B cell (primary cell): ENCODE measurements around the gene CSTF1. TPM values are rescaled to one million over a fixed set of nuclear protein-coding genes. Genes with fewer than 3 reads are reported as not detected.

Experiments
- ATAC-seq: fragments of 200-7000 bp; cut with Tn5 transposase; one replicate; pipeline ENCODE4 v1.10.0; 2021; ENCODE audit warnings: low read depth, mild to moderate bottlenecking, moderate number of reproducible peaks, moderate library complexity
- CTCF ChIA-PET: fragments of 350-600 bp; sonication (Branson Sonifier 250); formaldehyde crosslinking; loops from one replicate; lab custom pipeline; 2021; ENCODE audit warnings: antibody characterized with exemption, inconsistent platforms; lab: Charles Lee
- POLR2A ChIA-PET: fragments of 350-600 bp; sonication (Branson Sonifier 250); formaldehyde crosslinking; loops from one replicate; lab custom pipeline; 2021; ENCODE audit warnings: antibody characterized with exemption; lab: Charles Lee
- DNase-seq: peaks from one replicate; pipeline ENCODE4 v3.0.0; 2013
- H2AFZ ChIP-seq: 2 replicates; pipeline ENCODE4 v1.6.1; 2012; ENCODE audit warnings: mild to moderate bottlenecking, low read depth, low read length; ENCODE audit not compliant: insufficient read depth, poor library complexity, severe bottlenecking
- H3K27ac ChIP-seq, 2 donors: 1 replicate in 1 of 2; 2 replicates in 1 of 2; pipeline ENCODE4 v1.5.1; 2012 to 2013; ENCODE audit warnings: low read length in 2 of 2, mild to moderate bottlenecking in 2 of 2, moderate library complexity in 1 of 2
- H3K27me3 ChIP-seq, 4 experiments: fragments of 200-600 bp in 1 of 4; sonication (generic) in 1 of 4; replicated peaks in 1 of 4; 1 replicate in 2 of 4; 2 replicates in 2 of 4; pipeline versions ENCODE4 v1.6.1 to v1.7.0; 2013 to 2016; ENCODE audit warnings: low read length in 3 of 4, mild to moderate bottlenecking in 2 of 4, mixed read lengths in 1 of 4, moderate library complexity in 1 of 4; ENCODE audit not compliant: insufficient read depth in 4 of 4, control insufficient read depth in 3 of 4; ENCODE audit errors: control extremely low read depth in 1 of 4
- H3K36me3 ChIP-seq, 2 experiments: replicated peaks in 1 of 2; 1 replicate in 1 of 2; 2 replicates in 1 of 2; pipeline versions ENCODE4 v1.6.1 to v1.7.1; 2013; ENCODE audit warnings: low read length in 1 of 2; ENCODE audit not compliant: insufficient read depth in 2 of 2, control insufficient read depth in 1 of 2; ENCODE audit errors: control extremely low read depth in 1 of 2, extremely low read depth in 1 of 2
- H3K4me1 ChIP-seq, 2 donors: fragments of 200-600 bp in 1 of 2; sonication (generic) in 1 of 2; 1 replicate in 1 of 2; 2 replicates in 1 of 2; pipeline versions ENCODE4 v1.5.1 to v1.6.1; 2013 to 2017; ENCODE audit warnings: low read length in 2 of 2; ENCODE audit not compliant: control insufficient read depth in 2 of 2, insufficient read depth in 2 of 2
- H3K4me2 ChIP-seq: replicated peaks from 2 replicates; pipeline ENCODE3; 2012; ENCODE audit warnings: mild to moderate bottlenecking, low read depth, low read length; ENCODE audit not compliant: poor library complexity, severe bottlenecking
- H3K4me3 ChIP-seq, 5 experiments: fragments of 200-600 bp in 1 of 5; sonication (generic) in 1 of 5; 1 replicate in 3 of 5; 2 replicates in 2 of 5; pipeline versions ENCODE4 v1.5.1 to v1.7.0; 2011 to 2016; ENCODE audit warnings: low read length in 4 of 5, mild to moderate bottlenecking in 4 of 5, low read depth in 2 of 5, control low read depth in 1 of 5, moderate library complexity in 1 of 5; ENCODE audit not compliant: insufficient read depth in 1 of 5; ENCODE audit errors: control extremely low read depth in 1 of 5, extremely low read depth in 1 of 5
- H3K79me2 ChIP-seq: fragments of 200-600 bp; sonication (generic); one replicate; pipeline ENCODE4 v1.6.0; 2016; ENCODE audit warnings: low read length; ENCODE audit not compliant: control insufficient read depth, insufficient read depth
- H3K9ac ChIP-seq: fragments of 200-600 bp; sonication (generic); 2 replicates; pipeline ENCODE4 v1.6.1; 2017; ENCODE audit warnings: mild to moderate bottlenecking, low read length, moderate library complexity
- H3K9me3 ChIP-seq, 3 donors: one replicate each; pipeline versions ENCODE4 v1.6.1 to v1.7.1; 2013; ENCODE audit warnings: low read length in 2 of 3; ENCODE audit not compliant: control insufficient read depth in 2 of 3, insufficient read depth in 1 of 3; ENCODE audit errors: control extremely low read depth in 1 of 3
- H4K20me1 ChIP-seq: 2 replicates; pipeline ENCODE4 v1.6.0; 2012; ENCODE audit warnings: mild to moderate bottlenecking, low read length; ENCODE audit not compliant: insufficient read depth, control insufficient read depth, poor library complexity, severe bottlenecking
- H3K27ac Mint-ChIP-seq: one replicate; pipeline ENCODE4 v1.8.0; 2021; ENCODE audit warnings: mixed read lengths
- H3K27me3 Mint-ChIP-seq: one replicate; pipeline ENCODE4 v1.8.0; 2021; ENCODE audit warnings: mixed read lengths
- H3K4me1 Mint-ChIP-seq: one replicate; pipeline ENCODE4 v1.8.0; 2021; ENCODE audit warnings: mixed read lengths
- H3K4me3 Mint-ChIP-seq: one replicate; pipeline ENCODE4 v1.8.0; 2021; ENCODE audit warnings: mixed read lengths
- H3K9me3 Mint-ChIP-seq: one replicate; pipeline ENCODE4 v1.8.0; 2022; ENCODE audit warnings: mixed read lengths; ENCODE audit not compliant: insufficient read depth
- CTCF ChIP-seq: fragments of 200-600 bp; IDR thresholded peaks from one replicate; pipeline ENCODE4 v1.8.0; 2022; ENCODE audit warnings: antibody characterized with exemption, mild to moderate bottlenecking
- EZH2 ChIP-seq: IDR thresholded peaks from 2 replicates; pipeline ENCODE4 v1.6.1; 2012; ENCODE audit warnings: borderline replicate concordance, low read depth, mild to moderate bottlenecking, moderate library complexity, low read length; ENCODE audit not compliant: insufficient read depth, poor library complexity, severe bottlenecking
- WGBS: methylation state at CpG from one replicate; pipeline ENCODE4 v1.1.5; 2013; ENCODE audit warnings: missing lambda C conversion rate; ENCODE audit not compliant: insufficient coverage; 5-methylcytosine and 5-hydroxymethylcytosine counted together
- intact Hi-C: fragments of 100-400 bp; cut with micrococcal nuclease; formaldehyde crosslinking; loops from one replicate; pipeline ENCODE4 v1.10.0; 2022
- polyA plus RNA-seq: library from polyadenylated mRNA; depleted of rRNA; stranded (reverse); fragments of >200 nt; gene quantifications from 2 replicates; pipeline ENCODE4 v1.2.3, GENCODE V29; 2012
- total RNA-seq, 2 donors: library from RNA; stranded (reverse); fragments of 120-200 nt in 1 of 2; gene quantifications; 1 replicate in 1 of 2; 2 replicates in 1 of 2; pipeline versions ENCODE4 v1.2.3 to v1.2.4, GENCODE V29; 2013 to 2022

Gene CSTF1
- total and polyA plus RNA-seq, 2 donors (not counting 1 experiment from before 2014, with no cell fraction given), result 18.3 to 33.8 TPM

- no peak overlapping the region for H3K4me3 Mint-ChIP-seq
- 80% methylated on average over 1 of the region's 1 CpG for WGBS
- ATAC-seq (no peak), DNase-seq (no peak)
- H3K27me3 Mint-ChIP-seq, result peaks cover 4% of the 10 kb centered on the region
- H3K4me1 ChIP-seq, result peaks cover 0 to 14% of the 10 kb centered on the region in 2 donors
- ChIA-PET CTCF (interaction anchor here (1.1 kb wide), 1 partner anchor 25 kb away, joined by 3 read pairs; no protein-coding TSS in a partner anchor), POLR2A (no interaction called here)
- H3K27ac Mint-ChIP-seq, result no peak overlapping the region
- no peaks in the 10 kb centered on the region for H3K9me3 Mint-ChIP-seq
- H3K27ac ChIP-seq, result no peak overlapping the region
- H3K9me3 ChIP-seq, result no peaks in the 10 kb centered on the region
- TF ChIP-seq EZH2, result no peak
- TF ChIP-seq CTCF, result no peak
- H3K4me2 ChIP-seq, result no peak overlapping the region
- peaks cover 12% of the 10 kb centered on the region for H3K4me1 Mint-ChIP-seq
- no peak overlapping the region for H3K4me3 ChIP-seq
- H4K20me1 ChIP-seq, result no peaks in the 10 kb centered on the region
- no peak overlapping the region for H3K9ac ChIP-seq
- H3K36me3 ChIP-seq, result no peaks in the 10 kb centered on the region
- H3K79me2 ChIP-seq, result no peaks in the 10 kb centered on the region
- peaks cover 0 to 16% (median 1%) of the 10 kb centered on the region in 4 experiments for H3K27me3 ChIP-seq
- no peak overlapping the region for H2AFZ ChIP-seq
- intact Hi-C loops, result no loop called here
Measured at GRCh38 chr20:56423886-56424285, 31.4 kb downstream of the CSTF1 start.

- TF ChIP-seq CTCF (no peak), EZH2 (no peak)
- H3K4me3 ChIP-seq, result no peak overlapping the region
- Mint-ChIP-seq H3K4me3 (no peak overlapping the region), H3K27me3 (peaks cover 9% of the 10 kb centered on the region), H3K27ac (no peak overlapping the region), H3K4me1 (peaks cover 20% of the 10 kb centered on the region), H3K9me3 (no peaks in the 10 kb centered on the region)
- no peak overlapping the region for H3K27ac ChIP-seq
- POLR2A ChIA-PET, result no interaction called here
- peaks cover 9 to 19% of the 10 kb centered on the region in 2 donors for H3K4me1 ChIP-seq
- no peaks in the 10 kb centered on the region for H3K9me3 ChIP-seq
- no peak overlapping the region for H3K9ac ChIP-seq
- no peak for DNase-seq
- CTCF ChIA-PET, result no interaction called here
- 100% methylated on average over 1 of the region's 1 CpG for WGBS
- H3K79me2 ChIP-seq, result no peaks in the 10 kb centered on the region
- H3K4me2 ChIP-seq, result no peak overlapping the region
- H3K36me3 ChIP-seq, result no peaks in the 10 kb centered on the region
- no peak for ATAC-seq
- H2AFZ ChIP-seq, result no peak overlapping the region
- intact Hi-C loops, result no loop called here
- peaks cover 0 to 16% (median 1%) of the 10 kb centered on the region in 4 experiments for H3K27me3 ChIP-seq
- H4K20me1 ChIP-seq, result no peaks in the 10 kb centered on the region
Measured at GRCh38 chr20:56424931-56425330, 32.5 kb downstream of the CSTF1 start.
